KMS-11 (cell line): Measurements from ENCODE around the gene POLQ.

Source experiments
- H2AFZ ChIP-seq: fragments of 200-600 bp; sonication (generic); 2 replicates; pipeline ENCODE4 v1.6.1; 2016; ENCODE audit warnings: antibody characterized with exemption, mixed run types, low read depth
- H3K27ac ChIP-seq: fragments of 200-600 bp; sonication (generic); 2 replicates; pipeline ENCODE4 v1.6.1; 2016; ENCODE audit warnings: mild to moderate bottlenecking, mixed run types
- H3K27me3 ChIP-seq: fragments of 200-600 bp; sonication (generic); 2 replicates; pipeline ENCODE4 v1.6.1; 2017; ENCODE audit warnings: mild to moderate bottlenecking, low read depth, mixed run types, moderate library complexity; ENCODE audit not compliant: insufficient read depth
- H3K36me3 ChIP-seq: fragments of 200-600 bp; sonication (generic); 2 replicates; pipeline ENCODE4 v1.6.1; 2017; ENCODE audit warnings: mild to moderate bottlenecking, mixed run types; ENCODE audit not compliant: insufficient read depth
- H3K4me1 ChIP-seq: fragments of 200-600 bp; sonication (generic); 2 replicates; pipeline ENCODE4 v1.6.1; 2016; ENCODE audit warnings: mild to moderate bottlenecking, low read depth, mixed run types; ENCODE audit not compliant: poor library complexity, severe bottlenecking
- H3K4me2 ChIP-seq: fragments of 200-600 bp; sonication (generic); 2 replicates; pipeline ENCODE4 v1.7.0; 2016; ENCODE audit warnings: mild to moderate bottlenecking, mixed run types
- H3K4me3 ChIP-seq: fragments of 200-600 bp; sonication (generic); IDR thresholded peaks from 2 replicates; pipeline ENCODE4 v1.6.1; 2017; ENCODE audit warnings: low read depth, low read length, mixed read lengths; ENCODE audit not compliant: insufficient read depth
- H3K79me2 ChIP-seq: fragments of 200-600 bp; sonication (generic); 2 replicates; pipeline ENCODE4 v1.6.1; 2016; ENCODE audit warnings: low read depth, mixed run types; ENCODE audit not compliant: insufficient read depth
- H3K9ac ChIP-seq: fragments of 200-600 bp; sonication (generic); 2 replicates; pipeline ENCODE4 v1.6.1; 2016; ENCODE audit warnings: mild to moderate bottlenecking, mixed run types
- H4K20me1 ChIP-seq: fragments of 200-600 bp; sonication (generic); 2 replicates; pipeline ENCODE4 v1.6.1; 2016; ENCODE audit warnings: mild to moderate bottlenecking, mixed run types; ENCODE audit not compliant: insufficient read depth
- CTCF ChIP-seq: fragments of 200-600 bp; sonication (generic); conservative IDR thresholded peaks from 2 replicates; pipeline ENCODE4 v1.6.1; 2017; ENCODE audit warnings: low read depth, mild to moderate bottlenecking, antibody characterized with exemption, low read length, moderate library complexity, mixed read lengths

POLQ gene

GRCh38 chr3:121566773-121567172, 21.0 kb upstream of the POLQ start:
- Histone ChIP-seq H3K36me3 (no peaks in the 10 kb centered on the region), H3K4me3 (no peak overlapping the region), H3K79me2 (no peaks in the 10 kb centered on the region), H3K4me2 (no peak overlapping the region), H3K9ac (no peak overlapping the region), H3K27me3 (no peaks in the 10 kb centered on the region), H4K20me1 (no peaks in the 10 kb centered on the region), H3K4me1 (no peaks in the 10 kb centered on the region), H2AFZ (no peak overlapping the region), H3K27ac (no peak overlapping the region)
- no peak for TF ChIP-seq CTCF

- Histone ChIP-seq H3K27ac (no peak overlapping the region), H3K9ac (no peak overlapping the region), H2AFZ (no peak overlapping the region), H4K20me1 (no peaks in the 10 kb centered on the region), H3K4me2 (no peak overlapping the region), H3K4me3 (no peak overlapping the region), H3K79me2 (no peaks in the 10 kb centered on the region), H3K27me3 (no peaks in the 10 kb centered on the region), H3K36me3 (no peaks in the 10 kb centered on the region), H3K4me1 (no peaks in the 10 kb centered on the region)
- TF ChIP-seq CTCF, result no peak
Observed at GRCh38 chr3:121562148-121562547, 16.4 kb upstream of the POLQ start.

GRCh38 chr3:121557426-121557934, 11.7 kb upstream of the POLQ start:
- no peak for TF ChIP-seq CTCF
- H3K36me3 ChIP-seq, result no peaks in the 10 kb centered on the region
- no peak overlapping the region for H3K4me3 ChIP-seq
- H3K9ac ChIP-seq, result no peak overlapping the region
- H3K79me2 ChIP-seq, result no peaks in the 10 kb centered on the region
- no peak overlapping the region for H3K4me2 ChIP-seq
- no peak overlapping the region for H2AFZ ChIP-seq
- H3K27ac ChIP-seq, result no peak overlapping the region
- H3K27me3 ChIP-seq, result no peaks in the 10 kb centered on the region
- no peaks in the 10 kb centered on the region for H4K20me1 ChIP-seq
- no peaks in the 10 kb centered on the region for H3K4me1 ChIP-seq

GRCh38 chr3:121552797-121553196, 7.0 kb upstream of the POLQ start:
- Histone ChIP-seq H3K9ac (no peak overlapping the region), H3K36me3 (no peaks in the 10 kb centered on the region), H4K20me1 (no peaks in the 10 kb centered on the region), H3K27ac (no peak overlapping the region), H2AFZ (no peak overlapping the region; the same call in 1 of the 2 replicates), H3K4me1 (no peaks in the 10 kb centered on the region), H3K27me3 (no peaks in the 10 kb centered on the region), H3K79me2 (no peaks in the 10 kb centered on the region), H3K4me2 (no peak overlapping the region), H3K4me3 (no peak overlapping the region)
- TF ChIP-seq CTCF, result no peak
